OCI-LY7 (cell line): ENCODE data around the gene TBC1D9B.

Source experiments
- CTCF ChIP-seq: fragments of 200-600 bp; sonication (generic); conservative IDR thresholded peaks from 2 replicates; pipeline ENCODE4 v1.5.1; 2014; ENCODE audit warnings: mild to moderate bottlenecking, antibody characterized with exemption, low read length, moderate library complexity, mixed read lengths
- EZH2phosphoT487 ChIP-seq: fragments of 200-600 bp; sonication (generic); IDR thresholded peaks from 2 replicates; pipeline ENCODE4 v1.6.1; 2018; ENCODE audit warnings: low read depth, borderline replicate concordance, mild to moderate bottlenecking, mixed run types, antibody characterized with exemption, low read length, moderate library complexity, mixed read lengths

- TF ChIP-seq CTCF = no peak
- no peak for TF ChIP-seq EZH2phosphoT487
Measured at GRCh38 chr5:179882338-179882737, 25.4 kb downstream of the TBC1D9B start.
